Omental fat pad (tissue), 4 donors: ENCODE results near the gene DOCK2. TPM values are rescaled to one million over a fixed set of nuclear protein-coding genes. Genes with fewer than 3 reads are reported as not detected.

Source experiments
- ATAC-seq: fragments of 150-250 bp; one replicate; pipeline ENCODE4 v1.9.1; 2016; ENCODE audit warnings: mild to moderate bottlenecking, moderate library complexity; ENCODE audit not compliant: low FRiP score
- DNase-seq: peaks from one replicate; pipeline ENCODE4 v3.0.0-alpha.2; 2019; ENCODE audit warnings: low spot score
- total RNA-seq, 4 donors: library from RNA; depleted of rRNA; stranded (reverse); fragments of >200 nt; gene quantifications; one replicate each; pipeline ENCODE4 v1.1.0, GENCODE V29; 2016
- TF ChIP-seq, protein P1 (sequence below), 3 donors: fragments of 450-650 bp; IDR thresholded peaks; one replicate each; pipeline ENCODE4 v1.5.1; 2016 to 2017; ENCODE audit warnings: antibody characterized with exemption in 3 of 3, mild to moderate bottlenecking in 3 of 3, moderate library complexity in 2 of 3

DOCK2 gene
- total RNA-seq, 4 donors from 2014 or later: 28.4 to 55.6 (median 41.3) TPM

DNA sequence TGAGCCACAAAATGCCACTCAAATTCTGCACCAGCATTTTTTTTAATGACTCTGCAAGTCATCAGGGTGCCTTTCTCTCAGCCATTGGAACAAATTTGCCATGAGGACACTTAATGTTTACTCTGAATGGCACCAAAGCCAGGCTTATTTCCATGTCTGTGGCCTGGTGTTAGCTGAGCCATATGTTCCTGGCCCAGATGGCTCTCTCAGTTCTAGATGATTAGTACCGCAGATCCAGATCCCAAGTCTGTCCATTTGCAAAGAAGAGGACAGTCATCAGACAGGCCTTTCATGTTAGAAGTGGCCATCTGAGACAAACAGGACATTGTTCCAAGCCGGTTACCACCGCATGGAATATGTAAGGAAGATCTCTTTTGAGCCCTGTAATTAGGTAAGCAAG, 272.9 kb downstream of the DOCK2 start:
- TF ChIP-seq, protein P1, sequence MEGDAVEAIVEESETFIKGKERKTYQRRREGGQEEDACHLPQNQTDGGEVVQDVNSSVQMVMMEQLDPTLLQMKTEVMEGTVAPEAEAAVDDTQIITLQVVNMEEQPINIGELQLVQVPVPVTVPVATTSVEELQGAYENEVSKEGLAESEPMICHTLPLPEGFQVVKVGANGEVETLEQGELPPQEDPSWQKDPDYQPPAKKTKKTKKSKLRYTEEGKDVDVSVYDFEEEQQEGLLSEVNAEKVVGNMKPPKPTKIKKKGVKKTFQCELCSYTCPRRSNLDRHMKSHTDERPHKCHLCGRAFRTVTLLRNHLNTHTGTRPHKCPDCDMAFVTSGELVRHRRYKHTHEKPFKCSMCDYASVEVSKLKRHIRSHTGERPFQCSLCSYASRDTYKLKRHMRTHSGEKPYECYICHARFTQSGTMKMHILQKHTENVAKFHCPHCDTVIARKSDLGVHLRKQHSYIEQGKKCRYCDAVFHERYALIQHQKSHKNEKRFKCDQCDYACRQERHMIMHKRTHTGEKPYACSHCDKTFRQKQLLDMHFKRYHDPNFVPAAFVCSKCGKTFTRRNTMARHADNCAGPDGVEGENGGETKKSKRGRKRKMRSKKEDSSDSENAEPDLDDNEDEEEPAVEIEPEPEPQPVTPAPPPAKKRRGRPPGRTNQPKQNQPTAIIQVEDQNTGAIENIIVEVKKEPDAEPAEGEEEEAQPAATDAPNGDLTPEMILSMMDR (IDR thresholded peaks at IDR 0.05): no peak
- ATAC-seq: no peak
- DNase-seq: no peak

DNA sequence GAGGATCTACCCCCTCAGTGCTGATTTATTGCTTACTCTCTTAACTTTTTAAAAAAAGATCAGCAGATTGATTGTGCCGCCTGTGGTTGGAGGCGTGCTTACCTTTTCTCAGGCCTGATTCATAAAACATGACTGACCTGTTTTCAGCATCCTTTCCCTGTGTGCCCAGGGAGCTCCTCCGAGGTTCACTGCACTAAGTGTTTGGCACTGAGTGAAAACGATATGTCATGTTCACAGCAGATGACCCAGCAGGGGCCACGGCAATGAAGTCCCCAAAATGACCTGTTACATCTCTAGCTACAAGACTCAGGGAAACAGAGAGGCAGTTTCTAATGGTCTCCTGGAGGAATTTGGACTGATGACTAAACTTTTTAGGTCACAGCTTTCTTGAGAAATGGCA, 273.3 kb downstream of the DOCK2 start:
- TF ChIP-seq, protein P1 (IDR thresholded peaks at IDR 0.05): no peak
- no peak for DNase-seq
- ATAC-seq: no peak

- DNase-seq: no peak
- TF ChIP-seq, protein P1 (IDR thresholded peaks at IDR 0.05): no peak
- no peak for ATAC-seq
Measured at GRCh38 chr5:169911448-169912212, 274.6 kb downstream of the DOCK2 start.

DNA sequence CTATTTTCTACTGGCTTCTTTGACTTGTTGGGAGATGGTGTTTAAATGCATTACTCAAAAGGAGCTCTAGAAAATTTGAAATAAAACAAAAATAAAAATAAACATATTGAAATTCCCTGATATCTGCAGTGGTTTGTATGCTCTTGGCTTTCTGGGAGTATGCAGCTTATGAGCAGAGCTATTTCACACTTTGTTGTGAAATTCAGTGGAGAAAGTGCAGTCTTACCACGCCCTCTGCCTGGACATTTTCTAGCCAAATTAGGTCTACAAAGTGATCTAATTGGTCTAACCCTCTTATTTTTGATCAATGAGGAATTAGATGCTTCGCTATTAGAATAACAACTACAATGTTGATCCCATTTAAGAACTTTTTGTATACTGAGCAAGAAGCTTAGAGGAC, 276.4 kb downstream of the DOCK2 start:
- DNase-seq: no peak
- no peak for ATAC-seq

GRCh38 chr5:169914766-169915165, 277.7 kb downstream of the DOCK2 start:
- TF ChIP-seq, protein P1 (IDR thresholded peaks at IDR 0.05): no peak
- ATAC-seq (peak; percentile 31), DNase-seq (no peak)

More for the DNA sequence above, 276.4 kb downstream of the DOCK2 start:
- TF ChIP-seq, protein P1 (IDR thresholded peaks at IDR 0.05): no peak

DNA sequence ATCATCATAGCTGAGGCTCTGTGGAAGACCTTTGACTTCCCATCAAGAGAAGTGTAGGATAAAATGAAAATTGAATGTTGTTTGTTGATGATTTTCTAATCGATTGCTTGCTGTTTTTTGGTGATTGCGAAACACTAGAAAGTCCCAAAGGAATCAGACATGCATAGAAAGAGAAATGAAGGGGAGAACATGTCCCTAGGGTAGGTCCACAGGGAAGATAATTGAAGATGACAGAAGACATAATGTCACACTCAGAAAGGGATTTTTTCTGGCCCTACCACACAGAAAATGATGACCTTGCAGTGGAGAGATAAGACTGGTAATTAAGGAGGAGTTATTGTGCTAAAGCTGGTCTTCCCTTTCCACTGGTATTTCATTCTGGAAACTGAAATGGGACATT, 280.4 kb downstream of the DOCK2 start:
- TF ChIP-seq, protein P1 (IDR thresholded peaks at IDR 0.05): no peak
- ATAC-seq (no peak), DNase-seq (no peak)

- no peak for ATAC-seq
- TF ChIP-seq, protein P1 (IDR thresholded peaks at IDR 0.05): no peak
- no peak for DNase-seq
Measured at GRCh38 chr5:169918228-169918627, 281.2 kb downstream of the DOCK2 start.
